LNCaP clone FGC (cell line): ENCODE data around the gene CD48.
"Not testable (repeated sequence)": the region's sequence is repeated elsewhere in the genome, so short reads cannot be mapped to it uniquely, and the experiment has no call there.

ENCODE experiments used
- DNase-seq: peaks from one replicate; pipeline ENCODE4 v3.0.0-alpha.2; 2011; ENCODE audit warnings: low read depth
- H3K4me3 ChIP-seq: 2 replicates; pipeline ENCODE4 v1.5.1; 2011; ENCODE audit warnings: mild to moderate bottlenecking, low read depth, low read length, control low read depth
- TF ChIP-seq, protein P1 (sequence below): IDR thresholded peaks from 2 replicates; pipeline ENCODE4 v1.5.1; 2012; ENCODE audit warnings: mild to moderate bottlenecking; ENCODE audit not compliant: control insufficient read depth, insufficient read depth; ENCODE audit errors: extremely low read depth

Gene CD48

DNA sequence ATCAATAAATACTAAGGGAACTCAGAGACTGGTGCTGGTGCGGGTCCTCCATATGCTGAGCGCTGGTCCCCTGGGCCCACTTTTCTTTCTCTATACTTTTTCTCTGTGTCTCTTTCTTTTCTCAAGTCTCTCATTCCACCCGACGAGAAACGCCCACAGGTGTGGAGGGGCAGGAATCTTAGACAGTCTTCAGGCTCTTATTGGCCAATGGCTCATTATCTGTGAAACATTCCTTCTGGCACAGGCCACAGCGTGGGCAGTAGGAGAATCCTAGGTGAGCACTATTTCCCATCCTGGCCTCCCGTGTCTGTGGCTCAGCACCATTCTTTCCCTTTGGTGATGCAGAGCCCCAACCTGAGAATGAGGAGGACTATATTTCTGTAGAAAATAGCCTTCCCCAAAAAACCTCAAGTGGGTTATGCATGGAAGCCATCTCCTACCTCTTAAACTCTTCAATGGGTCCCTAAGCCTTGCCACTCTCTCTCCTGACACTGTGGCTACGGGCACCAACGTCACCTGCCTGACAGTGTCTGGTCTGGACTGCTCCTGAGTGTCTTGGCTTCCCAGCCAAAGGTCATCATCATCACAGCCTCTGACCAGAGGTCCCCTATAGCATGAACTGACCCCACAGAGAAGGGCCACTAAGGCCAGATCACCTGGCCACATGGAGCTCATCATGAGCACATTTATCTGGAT is 58.5 kb downstream of the CD48 start:
- DNase-seq, result no peak

DNA sequence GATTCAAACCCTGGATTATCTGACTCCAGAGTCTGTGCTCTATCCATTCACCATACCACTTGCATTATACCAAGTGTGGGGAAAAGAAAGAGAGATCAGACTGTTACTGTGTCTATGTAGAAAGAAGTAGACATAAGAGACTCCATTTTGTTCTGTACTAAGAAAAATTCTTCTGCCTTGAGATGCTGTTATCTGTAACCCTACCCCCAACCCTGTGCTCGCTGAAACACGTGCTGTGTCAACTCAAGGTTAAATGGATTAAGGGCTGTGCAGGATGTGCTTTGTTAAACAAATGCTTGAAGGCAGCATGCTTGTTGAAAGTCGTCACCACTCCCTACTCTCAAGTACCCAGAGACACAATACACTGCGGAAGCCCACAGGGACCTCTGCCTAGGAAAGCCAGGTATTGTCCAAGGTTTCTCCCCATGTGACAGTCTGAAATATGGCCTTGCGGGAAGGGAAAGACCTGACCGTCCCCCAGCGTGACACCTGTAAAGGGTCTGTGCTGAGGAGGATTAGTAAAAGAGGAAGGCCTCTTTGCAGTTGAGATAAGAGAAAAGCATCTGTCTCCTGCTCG is 59.5 kb downstream of the CD48 start:
- not testable (repeated sequence) for DNase-seq, H3K4me3 ChIP-seq

More for the DNA sequence above, 58.5 kb downstream of the CD48 start:
- TF ChIP-seq, protein P1, sequence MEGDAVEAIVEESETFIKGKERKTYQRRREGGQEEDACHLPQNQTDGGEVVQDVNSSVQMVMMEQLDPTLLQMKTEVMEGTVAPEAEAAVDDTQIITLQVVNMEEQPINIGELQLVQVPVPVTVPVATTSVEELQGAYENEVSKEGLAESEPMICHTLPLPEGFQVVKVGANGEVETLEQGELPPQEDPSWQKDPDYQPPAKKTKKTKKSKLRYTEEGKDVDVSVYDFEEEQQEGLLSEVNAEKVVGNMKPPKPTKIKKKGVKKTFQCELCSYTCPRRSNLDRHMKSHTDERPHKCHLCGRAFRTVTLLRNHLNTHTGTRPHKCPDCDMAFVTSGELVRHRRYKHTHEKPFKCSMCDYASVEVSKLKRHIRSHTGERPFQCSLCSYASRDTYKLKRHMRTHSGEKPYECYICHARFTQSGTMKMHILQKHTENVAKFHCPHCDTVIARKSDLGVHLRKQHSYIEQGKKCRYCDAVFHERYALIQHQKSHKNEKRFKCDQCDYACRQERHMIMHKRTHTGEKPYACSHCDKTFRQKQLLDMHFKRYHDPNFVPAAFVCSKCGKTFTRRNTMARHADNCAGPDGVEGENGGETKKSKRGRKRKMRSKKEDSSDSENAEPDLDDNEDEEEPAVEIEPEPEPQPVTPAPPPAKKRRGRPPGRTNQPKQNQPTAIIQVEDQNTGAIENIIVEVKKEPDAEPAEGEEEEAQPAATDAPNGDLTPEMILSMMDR, result no peak
- no peak overlapping the region for H3K4me3 ChIP-seq

DNA sequence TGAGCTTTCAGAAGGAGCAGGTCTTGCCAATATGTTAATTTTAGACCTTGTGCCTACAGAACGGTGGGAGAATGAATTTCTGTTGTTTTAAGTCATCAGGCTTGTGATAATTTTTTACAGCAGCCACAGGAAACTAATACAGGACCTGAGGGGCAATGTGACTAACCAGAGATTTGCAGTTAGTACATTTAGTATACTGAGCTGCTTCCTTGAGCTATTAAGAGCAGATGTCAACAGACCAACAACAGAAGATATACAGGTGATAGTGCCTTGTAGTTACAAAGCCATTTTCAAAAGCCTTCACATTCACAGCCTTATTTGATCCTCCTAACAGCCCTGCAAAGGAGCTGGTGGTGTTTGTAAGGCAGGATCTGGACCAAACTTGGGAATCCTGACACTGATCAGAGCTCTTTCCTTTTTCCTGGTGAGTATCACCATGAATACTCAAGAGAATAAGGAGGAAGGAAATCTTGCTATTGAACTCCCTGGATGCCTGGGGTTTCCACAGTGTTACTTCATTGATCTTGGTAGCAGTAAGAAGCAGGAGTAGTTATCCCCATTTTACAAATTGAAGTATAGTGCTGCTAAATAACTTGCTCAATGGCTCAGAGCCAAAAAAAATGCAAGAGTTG is 60.1 kb downstream of the CD48 start:
- no peak for DNase-seq
- no peak overlapping the region for H3K4me3 ChIP-seq
- TF ChIP-seq, protein P1, result no peak

DNA sequence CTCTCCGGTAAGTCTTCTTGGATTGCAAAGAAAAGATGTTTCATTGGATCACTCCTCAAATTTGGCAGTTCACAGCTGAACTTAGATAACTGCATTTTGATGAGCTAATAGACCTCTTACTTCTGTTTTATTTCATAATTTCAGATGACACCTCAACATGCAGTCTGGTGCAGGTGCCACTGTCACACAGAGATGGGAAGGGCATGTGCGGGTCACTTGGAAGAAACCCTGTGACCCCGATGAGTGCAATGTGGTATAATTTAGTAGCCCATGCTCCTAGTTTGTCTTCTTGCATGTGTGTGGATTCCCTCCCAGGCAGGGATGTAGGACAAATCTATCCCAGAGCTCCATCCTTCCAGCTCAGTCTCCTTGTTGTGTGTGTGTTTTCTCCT is 64.3 kb downstream of the CD48 start:
- TF ChIP-seq, protein P1, result no peak
- no peak for DNase-seq
- H3K4me3 ChIP-seq, result no peak overlapping the region

DNA sequence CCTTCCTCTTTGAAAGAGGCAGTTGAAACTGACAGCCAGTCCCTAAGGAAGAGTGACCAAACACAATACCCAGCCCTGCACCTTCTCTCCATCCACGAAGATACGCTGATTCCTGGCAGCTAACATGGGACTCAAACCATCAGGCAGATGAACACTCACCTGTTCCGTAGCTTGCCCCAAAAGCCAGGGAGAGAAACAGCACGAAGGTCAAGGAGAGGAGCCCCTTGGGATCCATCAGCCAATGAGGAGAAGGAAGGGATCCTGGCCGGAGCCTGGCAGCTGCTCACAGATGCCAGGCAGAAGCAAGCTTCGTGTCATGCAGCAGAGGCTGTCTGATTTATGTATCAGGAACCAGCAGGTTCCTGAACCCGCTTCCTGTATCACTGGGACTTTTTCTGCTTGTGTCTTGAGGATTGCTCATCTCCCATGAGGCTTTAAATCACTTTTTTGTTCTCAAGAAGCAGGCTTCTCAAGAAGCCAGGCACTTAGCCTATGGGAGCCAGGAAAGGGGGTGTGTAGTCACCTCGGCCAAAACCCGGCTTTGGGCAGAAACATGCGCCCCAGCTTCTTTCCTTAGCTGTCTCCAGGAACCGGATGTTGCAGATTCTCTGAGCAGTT is 64.8 kb downstream of the CD48 start, which contains the start of gene SLAMF1:
Gene SLAMF1 (minus strand): TSS at position 334 of the 618 bp plus-strand sequence. CDS start 99 bp downstream, at position 235.
- TF ChIP-seq, protein P1, result no peak
- DNase-seq, result no peak
- H3K4me3 ChIP-seq, result no peak within 1 kb of the TSS

DNA sequence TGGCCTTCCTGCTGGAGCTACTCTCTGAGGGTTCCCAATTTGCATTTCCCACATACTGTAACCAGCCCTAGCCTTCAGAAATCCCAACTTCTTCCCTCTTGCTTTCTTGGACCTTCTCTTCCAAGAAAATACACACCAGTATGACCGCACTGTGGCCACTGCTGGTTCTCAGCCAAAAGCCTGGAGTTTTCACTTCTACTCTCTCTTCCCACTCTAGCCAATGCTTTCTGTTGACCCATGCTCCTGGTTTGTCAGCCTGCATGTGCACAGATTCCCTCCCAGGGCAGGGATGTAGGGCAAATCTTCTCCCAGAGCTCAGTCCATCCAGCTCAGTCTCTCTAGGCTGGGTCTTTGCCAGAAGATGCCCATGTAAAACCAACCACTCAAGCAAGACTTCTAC is 65.4 kb downstream of the CD48 start:
- no peak overlapping the region for H3K4me3 ChIP-seq
- no peak for DNase-seq
- TF ChIP-seq, protein P1, result no peak

DNA sequence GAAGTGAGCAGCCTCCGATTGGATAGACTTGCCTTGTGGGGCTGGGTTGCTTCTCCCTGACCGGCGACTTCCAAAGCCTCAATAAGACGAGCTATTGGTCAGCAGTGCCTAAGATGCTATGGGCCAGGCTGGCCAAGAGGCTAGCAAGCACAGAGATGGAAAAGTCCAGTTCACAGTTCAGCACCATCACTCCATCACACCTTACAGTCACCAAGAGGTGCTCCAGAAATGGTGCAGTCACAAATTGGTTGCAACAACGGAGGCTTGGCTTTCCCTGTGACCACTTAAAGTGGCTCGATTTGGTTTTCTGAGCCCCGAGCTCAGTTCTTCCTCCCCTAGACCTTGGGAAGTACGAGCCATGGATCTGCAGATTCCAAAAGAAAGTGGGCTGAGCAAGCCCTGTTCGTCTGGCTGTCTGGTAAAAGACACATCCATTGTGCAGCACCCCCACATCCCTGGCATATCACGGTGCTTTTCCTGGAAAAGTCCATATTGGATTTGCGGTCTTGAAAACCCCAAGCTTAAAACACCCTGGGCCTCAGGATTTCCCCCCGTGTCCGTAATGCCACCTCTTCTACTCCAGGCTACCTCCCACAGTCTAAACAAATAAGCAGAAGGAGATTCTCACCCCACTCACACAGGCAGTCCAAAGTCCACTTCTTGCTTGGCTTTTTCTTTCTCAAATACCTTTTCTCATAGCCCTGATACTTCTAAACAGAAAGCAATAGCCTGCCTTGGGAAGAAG is 66.1 kb downstream of the CD48 start:
- no peak for DNase-seq
- TF ChIP-seq, protein P1, result no peak
- no peak overlapping the region for H3K4me3 ChIP-seq
